GM04504 (cell line): Measurements from ENCODE around the gene GRB7.
"Not testable (repeated sequence)": the region's sequence is repeated elsewhere in the genome, so short reads cannot be mapped to it uniquely, and the experiment has no call there.

Experiments
- DNase-seq: peaks from one replicate; pipeline ENCODE4 v3.0.0-alpha.2; 2012; ENCODE audit warnings: low read depth

Gene GRB7

DNA sequence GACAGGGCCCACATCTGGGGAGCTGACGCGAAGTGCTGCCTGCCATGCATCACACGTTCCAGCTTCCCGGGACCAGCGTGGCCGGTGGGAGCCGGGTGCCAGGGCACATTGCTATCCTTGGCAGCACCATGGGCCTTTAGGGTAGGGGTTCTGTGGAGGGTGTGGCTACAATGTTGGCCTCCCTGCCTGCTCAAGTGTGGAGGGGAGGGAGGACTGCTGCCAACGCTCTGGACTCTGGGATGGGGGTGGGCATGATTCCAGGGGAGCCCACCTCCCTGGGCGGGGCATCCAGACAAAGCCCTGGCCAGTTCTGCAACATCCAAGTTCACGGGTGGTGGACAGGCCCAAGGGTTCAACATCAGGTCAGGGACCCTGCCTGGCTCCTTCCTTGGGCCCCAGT is 13.9 kb downstream of the GRB7 start:
- no peak for DNase-seq

DNA sequence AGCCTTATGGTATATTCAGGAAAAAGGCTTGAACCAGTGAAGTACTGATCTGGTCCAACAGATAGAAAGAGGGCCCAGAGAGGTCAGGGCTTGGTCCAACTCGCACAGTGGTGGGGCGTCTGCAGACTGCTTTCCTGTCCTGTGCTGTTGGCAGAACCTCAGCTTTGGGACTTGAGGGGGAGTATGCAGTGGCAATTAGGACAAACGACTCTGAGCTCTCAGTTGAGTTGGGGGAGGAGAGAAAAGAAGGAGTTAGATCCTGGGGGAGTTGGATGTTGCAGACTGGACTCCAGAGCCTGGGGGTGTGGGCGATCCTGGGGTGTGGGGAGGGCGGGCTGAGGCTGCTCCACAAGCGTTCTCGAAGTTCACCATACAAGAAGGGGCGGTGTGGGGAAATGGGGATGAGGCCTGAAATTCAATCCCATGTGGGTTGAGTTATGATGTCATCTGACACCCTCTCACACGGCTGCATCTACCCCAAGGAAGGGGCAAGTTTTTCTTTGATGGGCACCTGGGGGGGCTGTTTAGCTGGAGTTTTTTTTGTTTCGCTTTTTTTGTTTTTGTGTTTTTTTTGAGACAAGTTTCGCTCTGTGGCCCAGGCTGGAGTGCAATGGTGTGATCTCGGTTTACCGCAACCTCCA is 14.6 kb downstream of the GRB7 start:
- DNase-seq, result no peak

DNA sequence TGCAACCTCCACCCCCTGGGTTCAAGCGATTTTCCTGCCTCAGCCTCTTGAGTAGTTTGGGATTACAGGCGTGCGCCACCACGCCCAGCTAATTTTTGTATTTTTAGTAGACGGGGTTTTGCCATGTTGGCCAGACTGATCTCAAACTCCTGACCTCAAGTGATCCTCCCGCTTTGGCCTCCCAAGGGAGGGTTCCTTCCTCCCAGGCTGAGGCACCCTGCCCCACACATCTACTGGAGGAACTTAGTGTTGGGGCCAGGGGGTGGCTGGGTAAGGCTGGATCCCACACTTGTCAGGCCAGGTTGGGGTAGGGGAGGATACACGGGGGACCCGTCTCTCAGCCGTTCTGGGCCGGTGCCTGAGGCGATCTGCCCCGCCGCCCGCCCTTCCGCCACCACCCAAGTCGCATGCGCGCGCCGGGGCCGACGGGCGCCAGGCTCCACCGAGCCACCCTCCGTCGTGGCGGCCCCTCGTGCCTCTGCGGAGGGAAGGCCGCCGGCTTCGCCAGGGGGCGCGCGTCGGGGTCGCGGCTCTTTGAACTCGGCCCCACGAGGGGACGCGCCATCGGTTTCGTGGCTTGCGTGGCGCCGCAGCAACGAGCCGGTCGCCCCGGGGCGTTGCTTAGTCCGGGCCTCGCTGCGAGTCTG is 15.9 kb downstream of the GRB7 start:
- DNase-seq, result no peak

DNA sequence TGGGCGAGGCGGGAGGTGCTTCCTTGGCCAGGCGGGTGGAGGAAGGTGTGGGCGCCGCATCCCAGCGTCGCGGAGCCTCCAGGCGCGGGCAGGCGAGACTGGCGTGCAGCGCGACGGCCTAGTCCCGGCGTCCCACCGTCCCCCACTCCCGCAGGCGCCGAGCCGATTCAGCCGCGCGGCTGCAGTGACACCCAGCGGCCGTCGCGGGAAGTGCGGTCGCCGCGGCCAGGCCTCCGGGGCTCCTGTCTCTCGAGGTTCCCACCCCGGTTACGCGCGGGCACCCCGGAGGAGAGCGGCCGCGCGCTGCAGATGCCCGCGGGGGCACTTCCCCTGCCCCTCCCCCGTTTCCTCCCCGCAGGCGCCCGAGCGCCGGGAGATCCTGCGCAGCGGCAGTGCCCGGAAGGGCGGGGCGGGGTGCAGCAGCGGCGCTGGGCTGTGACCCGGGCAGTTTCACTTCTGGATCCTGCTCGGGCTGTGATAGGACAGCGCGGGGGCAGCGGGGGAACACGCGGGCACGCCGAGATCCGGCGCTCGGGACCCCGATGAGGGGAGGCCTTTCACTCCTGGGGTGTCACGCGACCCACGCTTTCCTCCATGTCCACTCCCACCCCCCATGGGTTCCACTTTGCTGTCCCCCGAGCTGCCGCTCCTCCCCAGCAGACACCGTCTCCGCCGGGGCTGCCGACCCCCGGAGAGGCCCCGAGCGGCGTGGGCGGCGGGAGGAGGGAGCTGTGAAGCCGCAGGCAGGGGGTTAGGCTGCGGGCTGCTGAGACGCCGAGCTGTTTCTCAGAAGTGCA is 16.6 kb downstream of the GRB7 start:
- peak; percentile 84 for DNase-seq

DNA sequence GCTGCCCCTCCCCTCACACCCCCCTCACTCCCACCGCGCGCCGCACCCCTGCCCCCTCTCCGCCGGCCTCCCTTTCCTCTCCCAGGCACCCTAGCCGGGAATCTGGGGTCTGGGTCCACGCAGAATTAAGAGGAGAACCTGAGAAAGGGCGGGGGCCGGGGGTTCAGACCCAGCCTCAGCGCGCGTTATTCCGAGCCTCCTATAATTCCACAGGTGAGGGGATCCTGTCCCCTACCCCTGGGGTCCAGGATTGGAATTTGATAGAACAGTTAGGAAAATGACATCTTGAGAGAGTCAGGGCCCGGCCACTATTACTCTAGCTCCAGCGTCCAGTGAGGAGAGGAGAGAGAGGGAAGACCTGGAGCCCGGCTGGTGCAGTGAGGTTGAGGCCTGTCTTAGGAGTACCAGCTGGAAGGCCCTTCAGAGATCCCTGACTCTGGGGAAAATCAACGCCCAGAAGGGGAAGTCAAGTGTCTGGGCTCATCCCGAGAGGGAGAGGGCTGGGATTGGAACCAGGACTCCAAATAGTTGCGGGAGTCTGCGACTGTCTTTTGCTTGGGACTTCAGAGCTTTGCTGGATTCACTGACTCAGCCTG is 17.3 kb downstream of the GRB7 start:
- DNase-seq, result no peak

DNA sequence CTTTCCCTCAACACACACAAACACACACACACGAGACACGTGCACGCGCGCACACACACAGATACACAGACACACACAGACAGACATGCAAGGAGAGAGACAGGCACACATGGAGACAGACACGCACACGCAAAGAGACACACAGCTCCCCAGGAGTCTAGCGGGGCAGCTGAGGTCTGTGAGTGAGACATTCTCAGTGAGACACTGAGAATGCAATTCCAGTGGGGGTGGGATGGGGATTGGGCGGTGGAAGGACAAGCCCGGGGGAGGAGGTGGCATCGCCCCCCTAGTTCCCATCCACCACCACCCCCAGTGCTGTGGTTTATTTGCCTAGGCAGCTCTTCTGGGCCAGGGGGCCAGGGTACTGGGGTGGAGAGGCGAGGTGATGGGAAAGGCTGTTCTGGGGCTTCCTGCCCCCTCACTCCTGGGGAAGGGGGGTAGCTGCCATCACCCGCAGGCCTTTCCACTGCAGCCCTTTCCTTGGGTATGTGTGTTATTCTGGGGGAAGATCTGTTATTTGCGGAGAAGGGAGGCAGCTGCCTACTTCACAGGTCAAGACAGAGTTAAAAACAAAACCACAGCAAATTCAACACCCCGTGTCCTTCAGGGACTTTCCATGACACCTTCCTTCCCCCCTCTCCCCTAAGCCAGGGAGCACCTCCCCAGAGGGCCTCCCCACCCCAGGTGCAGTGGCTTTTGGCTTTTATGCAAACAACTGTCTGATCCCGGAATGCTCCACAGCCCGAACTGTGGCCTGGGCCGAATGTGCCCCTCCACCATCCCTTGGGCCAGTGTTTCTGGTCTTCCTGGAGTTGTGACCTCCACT is 18.0 kb downstream of the GRB7 start:
- no peak for DNase-seq

DNA sequence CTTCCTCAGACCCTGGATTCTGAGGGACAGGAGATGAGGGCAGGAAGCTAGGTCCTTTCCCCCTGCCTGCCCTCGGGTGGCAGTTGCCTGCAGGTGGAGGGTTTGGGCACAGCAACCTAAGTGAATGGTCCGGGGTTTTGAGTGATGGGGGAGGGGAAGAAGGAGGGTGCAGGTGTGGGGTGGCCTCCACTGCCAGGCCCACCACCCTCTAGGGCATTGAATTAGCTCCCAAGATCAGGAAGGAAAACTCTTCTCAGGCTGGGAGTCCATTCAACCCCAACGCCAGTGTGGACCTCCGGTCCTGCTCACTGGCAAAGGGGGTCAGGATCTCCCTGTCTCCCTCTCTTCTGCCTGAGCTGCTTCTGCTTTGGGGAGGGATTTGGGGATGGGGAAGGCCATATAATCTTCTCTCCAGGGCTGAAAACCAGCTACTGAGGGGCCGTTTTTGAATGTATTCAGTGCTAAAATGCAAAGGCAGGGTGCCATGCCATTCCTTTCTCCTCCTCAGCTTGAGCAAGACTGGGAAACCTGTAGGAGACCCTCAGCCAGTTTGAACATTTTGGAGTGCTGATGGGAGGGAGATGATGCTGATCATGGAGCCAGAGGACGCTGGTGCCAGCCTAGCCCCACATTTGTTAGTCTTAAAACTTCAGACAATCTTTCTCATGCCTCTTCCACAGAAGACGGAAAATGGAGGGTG is 18.8 kb downstream of the GRB7 start:
- DNase-seq, result no peak

DNA sequence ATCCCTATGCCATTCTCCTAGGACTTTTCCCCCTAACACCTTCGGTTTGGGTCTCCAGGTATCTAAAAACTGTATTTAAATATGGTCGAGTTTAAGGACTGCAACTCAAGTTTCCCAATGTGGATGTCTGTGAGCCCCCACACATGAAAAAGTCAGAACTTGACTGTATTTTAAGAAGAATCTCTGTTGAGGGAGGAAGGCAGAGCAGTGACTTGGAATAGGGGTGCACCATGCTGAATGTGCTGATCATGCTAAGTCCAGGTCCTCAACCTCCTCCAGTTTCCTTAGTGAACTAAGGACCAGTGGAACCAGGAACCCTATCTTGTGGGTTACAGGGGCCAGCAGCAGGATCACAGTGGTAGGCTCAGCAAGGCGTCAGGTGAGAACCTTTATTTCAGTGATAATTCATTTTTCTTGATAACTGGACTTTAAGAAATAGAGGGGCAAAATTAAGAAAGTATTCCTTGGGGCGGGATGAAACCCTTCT is 19.5 kb downstream of the GRB7 start:
- DNase-seq, result no peak

DNA sequence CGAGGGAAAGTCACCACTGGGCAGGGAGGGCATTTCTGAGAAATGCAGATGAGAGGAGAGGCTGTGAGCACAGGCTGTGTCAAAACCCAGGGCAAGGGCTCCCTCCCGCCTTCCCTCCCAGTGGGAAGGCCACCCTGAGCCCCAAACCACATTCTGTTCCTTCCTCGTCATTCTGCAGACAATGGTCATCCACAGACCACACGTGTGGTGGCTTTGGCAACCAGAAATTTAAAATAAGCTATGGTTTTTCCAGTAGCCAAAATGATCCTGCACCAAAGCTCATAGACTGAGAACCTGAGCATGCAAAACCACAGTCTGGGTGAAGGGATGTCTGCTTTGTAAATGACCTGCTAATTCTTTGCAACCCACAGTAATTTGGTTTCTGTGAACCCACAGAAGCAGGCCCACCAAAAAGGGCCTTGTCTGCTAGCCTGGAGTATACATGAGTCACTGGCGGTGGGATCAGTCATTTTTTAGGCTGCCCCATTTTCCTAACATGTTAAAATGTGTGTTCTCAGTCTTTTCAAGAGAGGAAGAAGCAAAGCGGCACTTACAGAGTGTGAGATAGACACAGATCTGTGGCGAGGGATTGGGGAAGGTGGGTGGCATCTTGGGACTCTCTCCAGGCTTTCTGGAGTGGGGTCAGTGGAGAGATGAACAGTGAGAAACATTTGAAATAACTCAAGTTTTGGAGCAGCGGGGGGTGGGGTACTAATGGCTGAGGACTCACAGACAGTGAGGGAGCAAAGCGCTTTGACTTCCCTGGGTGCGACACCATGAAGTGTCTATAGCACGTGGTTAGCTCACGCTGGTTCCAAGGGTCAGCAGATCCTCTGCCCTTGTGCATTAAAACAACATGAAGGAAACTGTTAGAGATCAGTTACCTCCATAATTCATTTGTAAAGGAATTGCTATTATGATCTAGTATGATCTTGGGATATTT is 20.5 kb downstream of the GRB7 start:
- no peak for DNase-seq

DNA sequence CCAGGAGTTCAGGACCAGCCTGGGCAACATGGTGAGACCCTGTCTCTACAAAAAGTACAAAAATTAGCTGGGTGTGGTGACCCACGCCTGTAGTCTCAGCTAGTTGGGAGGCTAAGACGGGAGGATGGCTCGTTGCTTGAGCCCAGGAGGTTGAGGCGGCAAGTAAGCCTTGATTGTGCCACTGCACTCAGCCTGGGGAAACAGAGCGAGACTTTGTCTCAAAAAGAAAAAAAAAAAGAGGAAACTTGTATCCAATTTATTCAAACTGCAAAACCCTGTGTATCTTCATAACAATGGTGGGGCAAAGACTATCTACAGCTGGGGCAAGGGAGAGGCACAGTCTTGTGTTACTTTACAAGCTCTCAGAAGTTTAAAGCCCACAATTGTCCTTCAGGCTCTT is 21.5 kb downstream of the GRB7 start:
- no peak for DNase-seq

DNA sequence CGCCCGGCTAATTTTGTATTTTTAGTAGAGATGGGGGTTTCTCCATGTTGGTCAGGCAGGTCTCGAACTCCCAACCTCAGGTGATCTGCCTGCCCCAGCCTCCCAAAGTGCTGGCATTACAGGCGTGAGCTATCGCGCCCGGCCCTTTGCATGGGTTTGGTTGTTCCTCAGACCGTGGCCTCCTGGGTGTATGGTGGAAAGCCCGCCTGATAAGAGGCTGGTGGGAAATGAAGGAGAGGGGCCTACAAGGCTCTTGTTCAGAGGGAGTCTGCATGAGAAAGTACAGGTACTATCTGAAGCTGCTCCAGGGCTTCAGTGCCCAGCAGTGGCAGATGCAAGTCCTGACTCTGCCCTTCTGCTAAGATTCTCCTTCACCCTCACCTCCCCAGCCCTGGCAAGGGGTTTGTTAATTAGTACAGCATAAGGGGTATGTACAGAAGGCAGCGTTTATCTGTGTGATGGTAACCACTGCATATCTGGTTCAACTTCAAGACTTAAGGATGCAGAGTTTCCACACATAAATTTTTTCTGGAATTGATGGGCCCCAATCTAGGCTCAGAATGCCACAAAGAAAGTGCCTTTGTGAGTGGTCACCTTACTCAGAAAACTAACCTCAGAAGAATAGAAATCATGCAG is 24.2 kb downstream of the GRB7 start:
- DNase-seq, result no peak

DNA sequence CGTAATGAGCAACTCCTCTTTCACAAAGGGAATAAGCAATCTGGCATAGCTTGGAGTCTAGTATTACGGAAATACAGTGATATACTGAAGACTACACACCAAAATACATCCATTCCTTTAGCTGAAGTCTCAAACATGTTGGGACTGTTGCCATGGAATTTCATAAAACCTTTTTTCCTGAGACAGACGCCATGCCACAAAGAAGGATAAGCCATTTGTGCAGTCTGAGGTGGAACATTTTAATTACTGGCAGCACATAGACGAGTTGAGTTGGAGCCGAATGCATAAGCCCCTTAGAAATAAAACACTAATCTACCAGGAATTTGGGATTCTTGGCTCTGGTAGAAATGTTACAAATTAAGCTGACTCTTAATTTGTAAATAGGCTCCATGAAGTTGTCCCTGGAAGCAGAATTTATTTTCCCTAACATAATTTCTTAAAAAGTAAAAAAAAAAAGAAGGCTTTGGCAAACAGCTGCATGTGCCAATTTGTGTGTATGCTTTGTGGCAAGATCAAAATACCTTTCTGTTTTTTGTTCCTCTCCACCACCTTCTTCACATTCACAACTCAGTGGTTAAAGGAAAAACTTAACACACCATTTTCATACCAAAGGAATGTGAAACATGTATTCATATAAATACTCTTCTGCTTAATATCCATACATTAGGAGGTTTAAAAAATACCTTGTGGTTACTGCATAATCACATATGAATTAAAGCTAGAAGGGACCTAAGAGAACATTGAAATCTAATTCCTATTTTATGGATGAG is 25.5 kb downstream of the GRB7 start:
- no peak for DNase-seq

DNA sequence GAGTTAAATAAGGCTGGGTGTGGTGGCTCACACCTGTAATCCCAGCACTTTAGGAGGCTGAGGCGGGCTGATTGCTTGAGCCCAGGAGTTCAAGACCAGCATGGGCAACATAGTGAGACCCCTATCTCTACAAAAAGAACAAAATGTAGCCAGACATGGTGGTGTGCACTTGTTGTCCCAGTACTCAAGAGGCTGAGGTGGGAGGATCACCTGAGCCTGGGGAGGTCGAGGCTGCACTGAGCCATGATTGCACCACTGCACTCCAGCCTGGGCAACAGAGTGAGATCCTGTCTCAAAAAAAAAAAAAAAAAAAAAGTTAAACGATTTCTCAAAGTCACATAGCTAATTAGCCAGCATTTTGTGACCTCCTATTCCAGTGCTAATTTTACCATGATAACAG is 26.4 kb downstream of the GRB7 start:
- not testable (repeated sequence) for DNase-seq

DNA sequence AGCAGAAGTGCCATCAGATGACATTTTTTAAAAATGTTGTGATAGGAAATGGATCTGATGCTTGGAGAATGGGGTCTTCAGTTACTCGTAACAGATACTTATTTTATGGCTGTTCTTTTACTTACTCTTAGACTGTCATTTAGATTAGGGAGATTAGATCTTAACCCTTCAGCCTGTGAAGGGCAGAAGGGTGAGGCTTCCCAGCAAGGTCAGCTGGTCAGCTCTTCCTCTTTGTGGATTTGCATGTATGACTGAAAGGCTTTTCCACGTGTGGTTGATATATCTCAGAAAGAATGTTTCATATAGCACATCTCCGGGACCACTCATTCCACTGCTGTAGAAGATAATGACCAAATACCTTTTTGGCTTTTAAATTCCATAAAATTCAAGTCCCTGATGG is 27.4 kb downstream of the GRB7 start:
- DNase-seq, result no peak

DNA sequence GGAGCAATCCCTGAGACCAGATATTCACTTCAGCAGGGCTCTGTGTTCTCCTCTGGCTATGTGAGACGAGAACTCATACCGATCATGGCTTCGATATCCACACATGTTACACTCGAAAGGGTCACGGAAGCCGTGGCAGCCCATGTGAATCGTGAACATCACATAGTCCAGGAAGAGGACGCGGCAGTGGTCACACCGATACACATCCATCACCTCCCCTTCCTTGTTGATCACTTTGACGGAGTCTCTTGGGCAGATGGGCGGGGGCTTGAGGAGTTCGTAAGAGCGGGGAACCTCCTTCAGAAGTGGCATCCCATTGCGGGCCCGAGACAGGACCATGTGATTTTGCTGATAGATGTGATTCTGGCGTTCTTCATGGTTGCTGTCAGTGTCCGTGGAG is 28.0 kb downstream of the GRB7 start:
- DNase-seq, result no peak

DNA sequence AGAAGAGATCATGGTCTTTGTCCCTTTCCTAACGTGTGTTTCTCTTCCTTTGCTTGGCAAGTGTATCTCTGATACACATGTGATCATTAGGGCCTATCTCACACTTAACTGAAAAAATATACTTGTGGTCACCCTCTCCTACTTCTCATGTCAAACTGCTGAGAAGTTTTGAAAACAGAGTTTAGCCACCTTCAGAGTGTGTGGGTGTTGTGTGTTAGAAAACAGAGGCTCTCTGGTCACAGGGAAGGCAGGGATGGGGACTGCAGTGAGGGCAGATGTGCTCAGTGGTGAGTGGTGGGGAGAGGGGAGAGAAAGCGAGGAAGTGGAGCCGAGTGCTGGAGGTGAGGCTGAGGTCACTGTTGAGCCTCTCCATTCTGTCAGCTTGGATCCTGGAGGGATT is 29.4 kb downstream of the GRB7 start:
- no peak for DNase-seq

DNA sequence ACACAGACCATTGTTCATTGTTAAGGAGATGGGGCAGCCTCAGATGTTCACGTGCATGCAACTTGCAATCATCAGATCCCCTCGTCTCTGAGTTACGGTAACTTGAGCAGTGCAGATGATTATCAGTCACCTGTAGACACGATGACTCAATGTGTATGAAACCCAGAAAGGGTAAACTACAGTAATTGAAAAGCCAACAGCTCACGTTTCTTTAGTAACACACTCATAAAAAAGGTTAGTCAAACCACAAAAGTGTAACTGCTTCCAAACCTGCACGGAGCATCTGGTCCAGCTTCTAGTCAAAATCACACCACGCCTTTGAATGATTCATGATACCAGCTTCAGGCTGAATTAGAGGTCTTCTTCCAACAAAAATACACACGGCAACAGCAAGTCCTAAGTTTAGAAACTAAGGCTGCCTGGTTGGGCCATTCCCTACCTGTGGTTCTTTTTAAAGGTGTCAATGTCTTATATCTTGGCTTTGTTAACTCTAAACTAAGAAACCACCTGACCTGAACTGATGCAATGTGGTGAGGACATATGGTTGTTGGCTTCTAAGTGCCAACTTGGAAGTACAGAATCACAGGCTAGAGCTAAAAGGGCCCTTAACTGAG is 32.3 kb downstream of the GRB7 start:
- DNase-seq, result no peak

DNA sequence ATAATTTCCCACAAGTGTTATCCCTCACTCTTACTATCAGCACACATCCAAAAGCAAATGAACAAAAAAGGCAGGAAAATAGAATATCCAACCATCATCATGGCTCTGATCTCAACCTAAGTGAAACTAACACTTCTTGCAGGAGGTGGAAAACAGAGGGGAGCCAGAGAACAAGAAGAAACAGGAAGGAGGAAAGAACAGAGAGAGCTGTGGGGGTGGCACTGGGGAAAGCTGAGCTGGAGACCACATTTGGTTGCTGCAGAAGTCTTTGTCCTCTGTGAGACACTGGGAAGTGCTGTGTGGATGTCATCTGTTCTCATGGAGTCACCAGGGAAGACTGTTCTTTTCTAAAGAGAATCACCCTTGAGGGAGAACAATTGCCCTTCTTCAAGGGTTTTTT is 34.7 kb downstream of the GRB7 start:
- no peak for DNase-seq
